Measurements from ENCODE around the gene AGMO. TPM values are rescaled to one million over a fixed set of nuclear protein-coding genes. Genes with fewer than 3 reads are reported as not detected.

Gene AGMO
- total RNA-seq, 1 donor from 2014 or later, result 1.4 TPM

DNA sequence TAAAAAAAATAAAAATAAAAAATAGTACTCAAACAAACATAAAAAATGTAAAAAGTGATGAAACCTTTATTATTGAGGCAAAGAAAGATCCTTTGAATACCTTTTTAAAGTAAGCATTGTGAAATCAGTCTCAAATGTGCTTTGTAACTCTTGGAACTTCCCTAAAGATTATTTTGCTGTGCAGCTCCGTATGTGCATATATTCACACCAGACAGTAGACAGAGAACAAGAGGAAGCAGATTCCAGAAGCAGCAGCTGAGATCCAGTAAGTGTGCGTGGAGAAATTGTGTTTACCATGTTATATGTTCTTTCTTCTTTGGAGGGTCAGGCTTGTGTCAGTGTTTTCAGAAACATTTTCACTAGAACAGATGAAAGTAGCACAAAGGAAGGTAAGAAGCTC is 324.9 kb downstream of the AGMO start:
- DNase-seq (ENCODE audit: low spot score), result peak; percentile 12

DNA sequence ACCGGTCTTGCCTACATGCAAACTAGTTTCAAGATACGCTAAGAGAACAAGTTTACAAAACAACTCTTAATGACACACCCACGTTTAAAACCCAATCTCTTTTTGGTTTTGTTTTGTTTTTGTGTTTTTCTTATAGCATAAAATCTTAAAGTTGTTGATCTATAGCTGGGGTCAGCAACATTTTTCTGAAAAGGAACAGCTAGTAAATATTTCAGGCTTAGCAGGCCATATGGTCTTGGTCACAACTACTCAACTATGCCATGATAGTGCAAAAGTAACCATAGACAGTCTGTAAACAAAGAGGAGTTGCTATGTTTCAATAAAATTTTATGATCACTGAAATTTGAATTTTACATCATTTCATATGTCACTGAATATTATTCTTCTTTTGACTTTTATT is 327.4 kb downstream of the AGMO start:
- DNase-seq (ENCODE audit: low spot score), result no peak

- DNase-seq (ENCODE audit: low spot score), result no peak
Measured at GRCh38 chr7:15228831-15229230, 333.0 kb downstream of the AGMO start.

DNA sequence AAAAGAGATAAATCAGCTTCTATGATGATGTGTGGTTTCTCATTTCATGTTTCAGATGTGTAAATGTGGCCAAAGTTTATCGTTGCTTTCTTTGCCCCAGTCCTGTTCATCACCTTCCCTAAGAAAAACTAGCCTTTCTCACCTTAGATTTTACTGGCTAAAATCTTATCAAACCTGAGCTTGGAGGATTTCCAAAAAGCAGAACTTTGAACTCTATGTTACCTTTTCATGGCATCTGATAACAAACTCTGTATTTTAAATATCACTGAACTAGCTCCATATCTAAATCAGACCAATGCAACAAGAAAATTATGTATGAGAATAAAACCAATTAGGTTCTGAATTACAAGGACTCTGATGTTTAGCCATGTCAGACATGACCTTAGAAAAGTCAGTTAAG is 335.8 kb downstream of the AGMO start:
- DNase-seq (ENCODE audit: low spot score), result no peak

DNA sequence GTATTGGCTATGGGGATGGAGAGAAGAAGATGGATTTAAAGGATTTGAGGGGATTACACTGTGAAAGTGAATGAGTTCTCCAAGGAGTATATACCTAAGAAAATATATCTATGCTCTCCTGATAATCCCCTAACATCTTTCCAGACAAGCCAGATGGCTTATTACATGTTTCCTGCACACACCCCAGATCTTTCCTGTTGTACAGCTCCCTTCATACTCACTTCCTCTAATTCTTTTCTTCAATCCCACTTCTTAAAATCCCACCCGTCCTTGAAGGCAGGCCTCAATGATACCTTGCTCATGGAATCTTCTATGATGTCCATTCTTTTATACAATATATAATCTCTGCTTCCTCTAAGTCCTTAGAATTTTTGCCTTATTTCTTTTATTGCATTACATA is 342.1 kb downstream of the AGMO start:
- DNase-seq (ENCODE audit: low spot score), result no peak

DNA sequence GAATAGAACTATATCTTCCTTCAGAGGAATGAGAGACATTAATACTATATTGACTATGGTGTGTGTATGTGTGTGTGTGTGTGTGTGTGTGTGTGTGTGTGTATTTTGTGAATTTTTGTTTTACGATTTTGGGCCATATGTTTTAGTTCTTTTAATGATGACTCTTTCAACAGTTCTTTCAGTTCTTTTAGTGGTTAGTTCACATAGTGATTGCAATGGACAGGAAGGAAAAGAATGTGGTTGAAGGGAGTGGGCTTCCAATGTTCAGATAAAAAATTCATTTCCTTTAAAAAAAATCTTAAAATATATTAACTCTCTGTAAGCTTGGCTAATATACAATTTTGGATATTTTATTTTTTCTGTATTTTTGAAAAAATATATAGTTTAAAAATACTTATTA is 343.6 kb downstream of the AGMO start:
- no peak for DNase-seq (ENCODE audit: low spot score)

DNA sequence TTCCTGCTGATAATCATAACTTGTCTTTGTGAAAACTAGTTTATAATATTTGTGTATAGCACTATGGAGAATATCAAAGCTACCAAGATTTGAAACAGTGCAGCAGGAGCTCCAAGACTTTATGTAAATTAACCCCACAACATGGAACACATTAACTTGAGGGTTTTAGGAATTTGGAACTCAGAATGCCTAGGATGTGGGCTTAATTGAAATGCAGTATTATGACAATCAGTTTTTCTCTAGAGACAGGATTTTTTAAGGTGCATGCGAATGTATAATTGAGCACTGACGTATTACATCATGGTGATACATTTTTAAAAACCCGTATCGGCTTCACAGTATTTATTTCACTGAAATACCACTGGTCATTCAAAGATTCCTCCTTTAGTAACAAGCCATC is 346.2 kb downstream of the AGMO start:
- DNase-seq (ENCODE audit: low spot score), result no peak

DNA sequence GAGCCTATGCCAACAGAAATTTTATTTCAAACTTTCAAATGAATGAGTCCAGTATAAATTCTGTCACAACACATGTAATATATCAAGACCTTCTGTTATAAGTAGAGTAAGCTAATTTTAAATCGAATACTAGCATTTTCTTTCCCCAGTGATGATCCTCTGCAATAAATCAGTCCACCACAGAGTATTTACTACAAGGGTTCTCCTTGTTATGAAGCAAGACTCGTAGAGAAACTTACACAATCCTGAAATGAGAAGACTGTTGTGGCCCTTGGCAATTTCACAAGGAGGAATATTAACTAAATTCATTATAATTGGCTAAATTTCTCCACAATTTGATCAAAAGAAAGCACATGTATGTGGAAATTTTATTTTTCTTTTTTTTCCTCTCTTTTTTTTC is 346.8 kb downstream of the AGMO start:
- DNase-seq (ENCODE audit: low spot score), result no peak

DNA sequence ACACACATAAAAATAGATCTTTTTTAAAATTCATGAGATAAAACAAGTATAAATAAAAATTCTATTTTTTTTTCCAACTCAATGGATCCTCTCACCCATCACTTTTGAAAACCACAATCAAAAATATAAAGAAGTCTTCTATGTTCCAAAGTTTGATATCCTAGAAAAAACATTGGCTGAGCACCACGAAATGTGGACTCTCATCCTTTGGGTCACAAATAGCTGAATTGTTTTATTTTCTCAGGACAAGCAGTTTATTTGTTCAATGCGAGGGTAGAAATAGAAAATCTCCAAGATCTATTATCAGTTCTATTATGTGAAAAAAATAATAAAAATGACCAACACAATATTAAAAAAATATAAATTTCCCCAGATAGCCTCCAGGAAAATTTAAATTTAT is 348.7 kb downstream of the AGMO start:
- DNase-seq (ENCODE audit: low spot score), result no peak

GRCh38 chr7:15209429-15209828 is 352.4 kb downstream of the AGMO start:
- DNase-seq (ENCODE audit: low spot score), result no peak

DNA sequence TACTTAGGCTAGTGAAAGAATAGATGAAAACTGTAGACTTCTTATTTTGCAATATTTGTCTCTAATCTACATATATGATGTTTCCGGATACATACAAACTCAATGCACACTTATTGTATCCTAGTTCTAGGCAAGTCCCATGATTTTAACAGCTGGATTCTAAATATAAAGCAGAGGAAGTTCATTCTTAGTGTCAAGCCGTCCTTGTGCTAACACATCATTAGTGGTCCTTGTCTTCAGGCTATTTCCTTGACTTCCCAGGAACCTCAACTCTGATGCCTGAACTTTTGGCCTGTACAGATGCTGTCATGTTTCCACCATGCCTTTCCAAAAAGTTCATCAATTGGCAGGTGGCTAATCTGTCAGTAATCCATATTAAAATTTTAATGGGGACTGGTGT is 357.4 kb downstream of the AGMO start:
- no peak for DNase-seq (ENCODE audit: low spot score)

DNA sequence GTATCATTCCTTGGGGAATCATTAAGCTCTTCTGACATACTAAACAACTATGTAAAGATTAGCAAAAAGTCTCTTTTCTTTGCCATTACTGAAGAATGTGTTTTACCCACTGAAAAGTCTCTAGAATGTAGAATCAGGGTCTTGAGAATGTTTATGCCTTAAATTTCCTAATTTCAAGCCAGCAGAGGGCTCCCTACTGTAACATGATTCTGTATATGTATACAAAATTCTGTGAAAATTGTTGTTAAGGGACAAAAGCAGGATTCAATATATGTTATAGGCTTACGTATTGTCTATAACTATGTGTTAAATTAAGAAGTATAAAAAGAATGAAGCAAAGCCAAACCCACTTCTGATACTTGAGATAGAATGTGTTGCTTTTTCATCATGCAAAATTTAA is 362.3 kb downstream of the AGMO start:
- DNase-seq (ENCODE audit: low spot score), result peak; percentile 54

DNA sequence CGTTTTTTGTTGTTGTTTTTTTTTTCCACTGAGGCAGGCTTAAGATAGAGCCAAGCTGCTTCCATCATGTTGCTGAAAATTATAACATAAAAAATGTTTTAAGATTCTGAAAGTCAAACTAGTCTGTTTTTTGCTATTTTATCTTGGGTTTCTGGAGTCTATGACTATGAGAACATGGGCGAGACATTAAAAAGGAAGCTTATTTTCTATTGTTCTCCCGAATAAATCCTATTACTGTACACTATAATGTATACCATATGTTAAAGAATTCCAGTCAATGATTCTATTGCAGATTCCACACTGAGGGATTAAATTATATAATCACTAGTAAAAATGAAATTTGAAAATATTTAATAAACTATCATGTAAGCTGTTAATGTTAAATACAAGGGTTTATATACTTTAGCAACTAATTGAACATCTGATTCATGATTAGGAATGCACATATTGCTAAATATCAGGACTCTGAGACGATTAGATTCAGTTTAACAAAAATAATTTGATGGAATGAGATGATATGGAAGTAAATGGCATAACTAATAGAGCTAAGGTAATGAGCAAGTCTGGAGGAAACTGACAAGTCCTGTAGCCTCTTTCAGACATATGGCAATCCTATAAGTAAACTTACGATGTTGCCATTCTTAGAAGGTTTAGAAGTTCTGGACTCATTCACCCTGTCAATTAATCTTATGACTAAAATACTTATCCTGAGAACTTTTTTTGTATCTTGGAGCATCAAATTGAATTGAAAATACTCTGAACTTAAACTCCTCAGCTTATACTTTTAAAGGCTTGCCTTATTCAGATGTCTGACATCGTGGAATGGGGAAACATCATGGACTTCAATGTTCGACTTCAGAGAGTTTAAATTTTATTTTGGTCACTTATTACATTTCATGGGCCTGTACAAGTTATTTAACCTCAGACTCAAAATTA is 364.5 kb downstream of the AGMO start:
- no peak for DNase-seq (ENCODE audit: low spot score)

GRCh38 chr7:15178065-15178464 is 383.8 kb downstream of the AGMO start:
- no peak for DNase-seq (ENCODE audit: low spot score)

GRCh38 chr7:15176089-15176488 is 385.7 kb downstream of the AGMO start:
- DNase-seq (ENCODE audit: low spot score), result no peak

DNA sequence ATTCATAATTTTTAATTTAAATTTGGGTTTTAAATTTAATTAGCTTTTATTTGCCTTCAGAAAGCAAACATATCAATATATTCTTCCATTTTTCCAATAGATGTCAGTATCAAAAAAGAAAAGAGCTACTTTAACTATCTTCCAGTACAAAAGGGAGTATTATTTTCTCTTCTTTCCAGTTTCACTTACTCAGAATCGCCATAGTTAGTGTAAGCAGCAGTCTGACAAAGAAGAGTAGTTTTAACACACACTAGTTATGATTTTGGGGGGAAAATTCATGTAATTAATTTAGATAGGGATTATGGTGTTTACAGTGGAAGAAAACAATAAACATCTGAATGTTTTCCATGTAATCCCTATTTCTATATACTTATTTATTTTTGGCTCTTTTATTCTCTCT is 386.7 kb downstream of the AGMO start:
- no peak for DNase-seq (ENCODE audit: low spot score)

DNA sequence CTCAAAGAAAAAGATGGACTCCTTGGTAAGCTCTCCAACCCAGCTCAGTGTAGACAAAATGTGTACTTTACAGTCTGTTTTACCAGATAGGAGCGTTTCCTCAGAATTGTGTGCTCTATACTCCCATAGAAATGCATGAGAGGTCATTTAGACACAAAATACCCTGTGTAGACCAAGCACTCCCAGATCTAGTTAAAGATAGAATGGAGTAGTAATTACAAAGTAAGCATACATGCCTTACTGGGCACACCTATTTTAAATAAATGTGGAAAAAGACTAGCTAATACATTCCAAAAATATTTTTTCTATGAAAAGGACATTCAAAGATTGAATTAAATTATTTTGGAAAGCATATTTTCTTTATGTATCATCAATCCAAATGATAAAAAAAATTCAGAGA is 387.3 kb downstream of the AGMO start:
- no peak for DNase-seq (ENCODE audit: low spot score)

GRCh38 chr7:15168489-15168888 is 393.3 kb downstream of the AGMO start:
- no peak for DNase-seq (ENCODE audit: low spot score)

- DNase-seq (ENCODE audit: low spot score), result no peak
Measured at GRCh38 chr7:15167912-15168311, 393.9 kb downstream of the AGMO start.

DNA sequence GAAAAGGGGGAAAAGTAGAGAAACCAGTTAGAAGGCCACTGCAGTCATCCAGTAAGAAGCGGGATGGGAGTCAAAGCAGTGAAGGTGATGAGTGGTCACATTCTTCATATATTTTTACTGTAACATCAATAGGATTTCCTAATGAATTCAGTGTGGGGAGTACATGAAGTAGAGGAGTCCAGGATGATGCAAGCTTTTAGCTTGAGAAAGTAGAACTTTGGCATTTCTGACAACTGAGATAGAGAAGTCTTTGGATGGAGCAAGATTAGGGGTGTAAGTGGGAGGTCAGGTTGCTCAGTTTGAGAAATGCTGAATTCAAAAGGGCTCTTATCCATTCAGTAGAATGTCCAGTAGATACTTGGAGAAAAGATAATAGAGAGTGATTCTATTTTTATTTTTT is 395.2 kb downstream of the AGMO start:
- DNase-seq (ENCODE audit: low spot score), result no peak

DNA sequence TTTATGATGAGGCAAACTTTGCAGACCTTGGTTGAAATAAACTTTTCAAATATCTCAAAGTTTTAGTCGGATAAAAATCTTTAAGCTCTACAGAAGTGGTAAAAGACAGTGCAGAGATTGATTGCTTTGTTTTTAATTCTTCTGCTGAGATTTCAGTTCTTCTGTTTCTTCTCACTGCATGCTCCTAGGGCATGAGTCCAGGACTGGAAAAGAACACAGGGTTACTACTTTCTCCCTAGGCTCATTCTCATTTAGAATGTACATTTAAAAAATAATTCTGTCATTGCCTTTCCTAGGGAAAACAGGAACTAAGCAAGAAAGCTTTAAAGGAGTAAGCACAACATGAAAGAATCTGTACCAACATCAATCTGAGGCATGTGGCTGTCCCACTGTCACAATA is 402.6 kb downstream of the AGMO start:
- DNase-seq (ENCODE audit: low spot score), result peak; percentile 87

GRCh38 chr7:15158141-15158810 is 403.5 kb downstream of the AGMO start:
- DNase-seq (ENCODE audit: low spot score), result peak; percentile 9
